ENCODE results near the gene FARS2. TPM values are rescaled to one million over a fixed set of nuclear protein-coding genes. Genes with fewer than 3 reads are reported as not detected.

The FARS2 gene
- total and polyA plus RNA-seq, 2 of the 13 experiments (the other 11 are each of a cell fraction or from before 2014, with no cell fraction given) = 15.4 to 26.0 TPM

DNA sequence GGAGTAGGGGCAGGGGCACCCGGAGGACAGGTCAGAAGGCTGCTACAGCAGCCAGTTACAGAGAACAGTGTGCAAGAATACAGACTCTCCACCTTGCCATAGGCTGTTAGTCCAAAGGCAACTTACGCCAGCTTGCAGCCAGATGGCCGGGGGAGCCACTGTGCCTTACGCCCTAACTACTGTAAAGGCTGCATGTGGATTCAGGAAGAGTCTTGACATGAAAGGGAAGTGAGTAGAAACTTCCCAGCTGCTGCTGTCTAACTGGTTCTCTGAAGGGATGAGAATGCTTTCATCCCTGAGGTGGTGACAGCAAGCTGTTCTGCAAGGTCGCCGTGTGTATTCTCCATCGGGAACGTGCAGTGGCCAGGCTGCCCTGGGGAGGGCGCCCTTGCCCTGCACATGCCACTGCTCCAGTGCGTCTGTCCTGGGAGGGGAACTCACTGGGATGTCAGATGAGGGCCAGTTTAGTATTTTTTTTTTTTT is 46.7 kb upstream of the FARS2 start (continued):
- TF ChIP-seq, protein P1, sequence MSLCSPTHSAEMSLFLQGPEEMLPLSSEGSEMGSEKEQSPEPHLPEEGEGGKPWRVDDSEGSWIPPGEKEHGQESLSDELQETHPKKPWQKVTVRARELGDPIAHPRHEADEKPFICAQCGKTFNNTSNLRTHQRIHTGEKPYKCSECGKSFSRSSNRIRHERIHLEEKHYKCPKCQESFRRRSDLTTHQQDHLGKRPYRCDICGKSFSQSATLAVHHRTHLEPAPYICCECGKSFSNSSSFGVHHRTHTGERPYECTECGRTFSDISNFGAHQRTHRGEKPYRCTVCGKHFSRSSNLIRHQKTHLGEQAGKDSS (CRISPR knock-in tag; IDR thresholded peaks at IDR 0.05; ENCODE audit: borderline replicate concordance, low read depth) = 0 out of 2 replicates have a peak, but pooled peaks have one; percentile 25
- TF ChIP-seq, protein P2, sequence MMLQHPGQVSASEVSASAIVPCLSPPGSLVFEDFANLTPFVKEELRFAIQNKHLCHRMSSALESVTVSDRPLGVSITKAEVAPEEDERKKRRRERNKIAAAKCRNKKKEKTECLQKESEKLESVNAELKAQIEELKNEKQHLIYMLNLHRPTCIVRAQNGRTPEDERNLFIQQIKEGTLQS (CRISPR knock-in tag; IDR thresholded peaks at IDR 0.05) = peak; percentile 8; the same call in 1 of the 2 replicates
- TF ChIP-seq SNRNP70 (IDR thresholded peaks at IDR 0.05; ENCODE audit: low read depth, low read length) (no peak), RXRB (CRISPR knock-in tag; IDR thresholded peaks at IDR 0.05; ENCODE audit: borderline replicate concordance) (peak; percentile 47; the same call in 1 of the 2 replicates), MIXL1 (CRISPR knock-in tag; IDR thresholded peaks at IDR 0.05) (0 out of 2 replicates have a peak, but pooled peaks have one; percentile 46), SMC3 (IDR thresholded peaks at IDR 0.05; ENCODE audit: low read length) (peak; percentile 59), ZNF709 (CRISPR knock-in tag; IDR thresholded peaks at IDR 0.05) (no peak), ZNF333 (CRISPR knock-in tag; IDR thresholded peaks at IDR 0.05; ENCODE audit: borderline replicate concordance) (no peak), ZNF768 (CRISPR knock-in tag; IDR thresholded peaks at IDR 0.05) (peak; percentile 36; the same call in 1 of the 2 replicates), SOX6 (IDR thresholded peaks at IDR 0.05) (no peak), SOX6 (CRISPR knock-in tag; IDR thresholded peaks at IDR 0.05) (peak; percentile 33; the same call in 1 of the 2 replicates), ZFP36 (IDR thresholded peaks at IDR 0.05; ENCODE audit: borderline replicate concordance, low read depth, low read length, partially characterized antibody) (no peak)
- TF ChIP-seq, protein P3, sequence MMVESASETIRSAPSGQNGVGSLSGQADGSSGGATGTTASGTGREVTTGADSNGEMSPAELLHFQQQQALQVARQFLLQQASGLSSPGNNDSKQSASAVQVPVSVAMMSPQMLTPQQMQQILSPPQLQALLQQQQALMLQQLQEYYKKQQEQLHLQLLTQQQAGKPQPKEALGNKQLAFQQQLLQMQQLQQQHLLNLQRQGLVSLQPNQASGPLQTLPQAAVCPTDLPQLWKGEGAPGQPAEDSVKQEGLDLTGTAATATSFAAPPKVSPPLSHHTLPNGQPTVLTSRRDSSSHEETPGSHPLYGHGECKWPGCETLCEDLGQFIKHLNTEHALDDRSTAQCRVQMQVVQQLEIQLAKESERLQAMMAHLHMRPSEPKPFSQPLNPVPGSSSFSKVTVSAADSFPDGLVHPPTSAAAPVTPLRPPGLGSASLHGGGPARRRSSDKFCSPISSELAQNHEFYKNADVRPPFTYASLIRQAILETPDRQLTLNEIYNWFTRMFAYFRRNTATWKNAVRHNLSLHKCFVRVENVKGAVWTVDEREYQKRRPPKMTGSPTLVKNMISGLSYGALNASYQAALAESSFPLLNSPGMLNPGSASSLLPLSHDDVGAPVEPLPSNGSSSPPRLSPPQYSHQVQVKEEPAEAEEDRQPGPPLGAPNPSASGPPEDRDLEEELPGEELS (CRISPR knock-in tag; IDR thresholded peaks at IDR 0.05) = no peak
- TF ChIP-seq, protein P4, sequence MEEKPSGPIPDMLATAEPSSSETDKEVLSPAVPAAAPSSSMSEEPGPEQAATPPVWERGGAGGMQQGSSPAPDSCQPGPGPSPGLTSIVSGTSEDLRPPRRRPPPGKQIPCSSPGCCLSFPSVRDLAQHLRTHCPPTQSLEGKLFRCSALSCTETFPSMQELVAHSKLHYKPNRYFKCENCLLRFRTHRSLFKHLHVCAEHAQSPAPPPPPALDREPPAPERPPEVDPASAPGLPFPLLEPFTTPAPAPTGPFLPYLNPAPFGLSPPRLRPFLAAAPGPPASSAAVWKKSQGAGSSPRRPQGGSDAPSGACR (CRISPR knock-in tag; IDR thresholded peaks at IDR 0.05) = no peak
- TF ChIP-seq, protein P5, sequence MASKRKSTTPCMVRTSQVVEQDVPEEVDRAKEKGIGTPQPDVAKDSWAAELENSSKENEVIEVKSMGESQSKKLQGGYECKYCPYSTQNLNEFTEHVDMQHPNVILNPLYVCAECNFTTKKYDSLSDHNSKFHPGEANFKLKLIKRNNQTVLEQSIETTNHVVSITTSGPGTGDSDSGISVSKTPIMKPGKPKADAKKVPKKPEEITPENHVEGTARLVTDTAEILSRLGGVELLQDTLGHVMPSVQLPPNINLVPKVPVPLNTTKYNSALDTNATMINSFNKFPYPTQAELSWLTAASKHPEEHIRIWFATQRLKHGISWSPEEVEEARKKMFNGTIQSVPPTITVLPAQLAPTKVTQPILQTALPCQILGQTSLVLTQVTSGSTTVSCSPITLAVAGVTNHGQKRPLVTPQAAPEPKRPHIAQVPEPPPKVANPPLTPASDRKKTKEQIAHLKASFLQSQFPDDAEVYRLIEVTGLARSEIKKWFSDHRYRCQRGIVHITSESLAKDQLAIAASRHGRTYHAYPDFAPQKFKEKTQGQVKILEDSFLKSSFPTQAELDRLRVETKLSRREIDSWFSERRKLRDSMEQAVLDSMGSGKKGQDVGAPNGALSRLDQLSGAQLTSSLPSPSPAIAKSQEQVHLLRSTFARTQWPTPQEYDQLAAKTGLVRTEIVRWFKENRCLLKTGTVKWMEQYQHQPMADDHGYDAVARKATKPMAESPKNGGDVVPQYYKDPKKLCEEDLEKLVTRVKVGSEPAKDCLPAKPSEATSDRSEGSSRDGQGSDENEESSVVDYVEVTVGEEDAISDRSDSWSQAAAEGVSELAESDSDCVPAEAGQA (IDR thresholded peaks at IDR 0.05; ENCODE audit: low read depth) = no peak
- TF ChIP-seq, protein P5 (CRISPR knock-in tag; IDR thresholded peaks at IDR 0.05; ENCODE audit: borderline replicate concordance) = no peak

Measured in HepG2 (cell line).